A673 (cell line): ENCODE measurements around the gene ABCA5. TPM values are rescaled to one million over a fixed set of nuclear protein-coding genes. Genes with fewer than 3 reads are reported as not detected.
"Not testable (repeated sequence)": the region's sequence is repeated elsewhere in the genome, so short reads cannot be mapped to it uniquely, and the experiment has no call there.

ENCODE experiments used
- BruUV-seq: library from RNA; stranded (reverse); fragments of 400-500 nt; replicated peaks from 2 replicates; lab custom pipeline; 2021; lab: Mats Ljungman, UMichigan
- CTCF ChIA-PET: fragments of 300-600 bp; sonication (Branson Sonifier 250); formaldehyde crosslinking; loops from one replicate; lab custom pipeline; 2022; ENCODE audit warnings: antibody characterized with exemption; lab: Charles Lee
- POLR2A ChIA-PET: fragments of 300-600 bp; sonication (Branson Sonifier 250); formaldehyde crosslinking; loops from one replicate; lab custom pipeline; 2022; ENCODE audit warnings: antibody characterized with exemption; ENCODE audit not compliant: low non-redundant PET; lab: Charles Lee
- DNase-seq: peaks from one replicate; pipeline ENCODE4 v3.0.0-alpha.2; 2015; ENCODE audit warnings: low spot score
- H3K27ac ChIP-seq: fragments of 200-600 bp; sonication (generic); 2 replicates; pipeline ENCODE4 v1.5.1; 2016; ENCODE audit warnings: mixed run types, low read depth, mild to moderate bottlenecking, mixed read lengths, antibody characterized with exemption, low read length; ENCODE audit not compliant: poor library complexity, severe bottlenecking
- H3K27me3 ChIP-seq: fragments of 200-600 bp; sonication (generic); replicated peaks from 2 replicates; pipeline ENCODE4 v1.6.1; 2017; ENCODE audit warnings: mixed run types, low read depth, mild to moderate bottlenecking, mixed read lengths, antibody characterized with exemption, low read length; ENCODE audit not compliant: insufficient read depth, poor library complexity
- H3K36me3 ChIP-seq: fragments of 200-600 bp; sonication (generic); 2 replicates; pipeline ENCODE4 v1.6.1; 2016; ENCODE audit warnings: mixed run types, mild to moderate bottlenecking, mixed read lengths, antibody characterized with exemption, low read length; ENCODE audit not compliant: insufficient read depth, poor library complexity, severe bottlenecking
- H3K4me1 ChIP-seq: fragments of 200-600 bp; sonication (generic); 2 replicates; pipeline ENCODE4 v1.6.1; 2017; ENCODE audit warnings: mixed run types, mild to moderate bottlenecking, mixed read lengths, antibody characterized with exemption, low read length; ENCODE audit not compliant: insufficient read depth, poor library complexity, severe bottlenecking
- H3K4me3 ChIP-seq: fragments of 200-600 bp; sonication (generic); 2 replicates; pipeline ENCODE4 v1.5.1; 2016; ENCODE audit warnings: low read depth, mixed run types, mild to moderate bottlenecking, mixed read lengths, low read length; ENCODE audit not compliant: poor library complexity, severe bottlenecking
- H3K9me3 ChIP-seq: fragments of 200-600 bp; sonication (generic); 2 replicates; pipeline ENCODE4 v1.6.1; 2016; ENCODE audit warnings: mixed run types, low read depth, mild to moderate bottlenecking, mixed read lengths, antibody characterized with exemption, low read length; ENCODE audit not compliant: poor library complexity, severe bottlenecking
- CTCF ChIP-seq: fragments of 300-800, 200-600 bp; sonication (generic); conservative IDR thresholded peaks from 2 replicates; pipeline ENCODE4 v1.5.1; 2017; ENCODE audit warnings: low read depth, mild to moderate bottlenecking, antibody characterized with exemption, low read length, moderate library complexity, mixed read lengths
- EZH2 ChIP-seq: fragments of 200-600 bp; sonication (generic); IDR thresholded peaks from 2 replicates; pipeline ENCODE4 v1.6.1; 2017; ENCODE audit warnings: borderline replicate concordance, low read depth, mild to moderate bottlenecking, mixed read lengths, antibody characterized with exemption, low read length; ENCODE audit not compliant: poor library complexity, severe bottlenecking
- intact Hi-C: fragments of 100-400 bp; cut with micrococcal nuclease; formaldehyde crosslinking; loops from one replicate; pipeline ENCODE4 v1.10.0; 2022; ENCODE audit not compliant: unreplicated experiment
- total RNA-seq: library from RNA; stranded (reverse); gene quantifications from 2 replicates; pipeline ENCODE4 v1.2.3, GENCODE V29; 2021

The ABCA5 gene
- total RNA-seq, 1 experiment from 2014 or later = 14.7 TPM

GRCh38 chr17:69300222-69300621, 26.7 kb downstream of the ABCA5 start:
- ChIA-PET CTCF (no interaction called here), POLR2A (no interaction called here)
- no peak for DNase-seq
- Histone ChIP-seq H3K4me3 (no peak overlapping the region), H3K36me3 (no peaks in the 10 kb centered on the region), H3K9me3 (no peaks in the 10 kb centered on the region), H3K27me3 (no peaks in the 10 kb centered on the region), H3K4me1 (no peaks in the 10 kb centered on the region), H3K27ac (no peak overlapping the region)
- no peak for TF ChIP-seq EZH2
- no peak for TF ChIP-seq CTCF
- intact Hi-C loops = no loop called here
- BruUV-seq = no TSS peak

- H3K27me3 ChIP-seq, BruUV-seq, H3K4me1 ChIP-seq, POLR2A ChIA-PET, H3K36me3 ChIP-seq, H3K4me3 ChIP-seq, H3K9me3 ChIP-seq: not testable (repeated sequence)
- DNase-seq = peak; percentile 58
- peak overlapping the region; percentile 65 for H3K27ac ChIP-seq
- CTCF ChIA-PET = interaction anchor here (0.6 kb wide), 1 partner anchor 1243 kb away, joined by 4 read pairs; no protein-coding TSS in a partner anchor
- intact Hi-C loops = loop anchor here (2.0 kb wide), 1 partner anchor 463 kb away; no protein-coding TSS in a partner anchor
Measured at GRCh38 chr17:69298120-69298722, 28.7 kb downstream of the ABCA5 start.

GRCh38 chr17:69287168-69287567, 39.8 kb downstream of the ABCA5 start:
- Histone ChIP-seq H3K4me1 (no peaks in the 10 kb centered on the region), H3K27ac (no peak overlapping the region), H3K9me3 (no peaks in the 10 kb centered on the region), H3K36me3 (no peaks in the 10 kb centered on the region), H3K4me3 (no peak overlapping the region), H3K27me3 (no peaks in the 10 kb centered on the region)
- CTCF ChIA-PET = no interaction called here
- intact Hi-C loops = no loop called here
- TF ChIP-seq CTCF = no peak
- TF ChIP-seq EZH2 = no peak
- POLR2A ChIA-PET = no interaction called here
- no TSS peak for BruUV-seq
- DNase-seq = no peak

- intact Hi-C loops = no loop called here
- no peak for TF ChIP-seq CTCF
- CTCF ChIA-PET = no interaction called here
- H3K9me3 ChIP-seq = no peaks in the 10 kb centered on the region
- H3K4me1 ChIP-seq = no peaks in the 10 kb centered on the region
- no peaks in the 10 kb centered on the region for H3K27me3 ChIP-seq
- DNase-seq = no peak
- H3K36me3 ChIP-seq = no peaks in the 10 kb centered on the region
- POLR2A ChIA-PET = interaction anchor here (0.6 kb wide), 1 partner anchor 200 kb away, joined by 3 read pairs; no protein-coding TSS in a partner anchor
- no peak overlapping the region for H3K27ac ChIP-seq
- BruUV-seq = no TSS peak
- H3K4me3 ChIP-seq = no peak overlapping the region
Measured at GRCh38 chr17:69286257-69286656, 40.7 kb downstream of the ABCA5 start.
